GM19372 (cell line): ENCODE measurements around the gene FNDC8.
"Not testable (repeated sequence)": the region's sequence is repeated elsewhere in the genome, so short reads cannot be mapped to it uniquely, and the experiment has no call there.

Experiments
- ATAC-seq: cut with Tn5 transposase; IDR thresholded peaks from one replicate; pipeline ENCODE4 v1.9.1; 2021; ENCODE audit warnings: mild to moderate bottlenecking, low read depth, moderate library complexity; ENCODE audit not compliant: unreplicated experiment

The FNDC8 gene

GRCh38 chr17:35141681-35142466 is 20.5 kb downstream of the FNDC8 start, which contains the start of gene NLE1:
Gene NLE1 (minus strand): TSS chr17:35142303. CDS start chr17:35142275, 28 bp downstream.
- peak; percentile 92 for ATAC-seq

DNA sequence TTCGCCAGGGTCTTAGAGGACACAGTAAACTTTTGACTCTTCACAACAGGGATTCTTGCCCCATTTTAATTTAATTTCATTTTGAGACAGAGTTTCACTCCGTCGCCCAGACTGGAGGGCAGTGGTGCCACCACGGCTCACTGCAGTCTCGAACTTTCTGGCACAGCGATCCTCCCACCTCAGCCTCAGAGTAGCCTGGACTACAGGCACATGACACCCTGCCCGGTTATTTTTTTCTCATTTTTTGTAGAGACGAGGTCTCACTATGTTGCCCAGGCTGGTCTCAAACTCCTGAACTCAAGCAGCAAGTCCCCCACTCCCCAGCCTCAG is 21.0 kb downstream of the FNDC8 start:
- no peak for ATAC-seq

DNA sequence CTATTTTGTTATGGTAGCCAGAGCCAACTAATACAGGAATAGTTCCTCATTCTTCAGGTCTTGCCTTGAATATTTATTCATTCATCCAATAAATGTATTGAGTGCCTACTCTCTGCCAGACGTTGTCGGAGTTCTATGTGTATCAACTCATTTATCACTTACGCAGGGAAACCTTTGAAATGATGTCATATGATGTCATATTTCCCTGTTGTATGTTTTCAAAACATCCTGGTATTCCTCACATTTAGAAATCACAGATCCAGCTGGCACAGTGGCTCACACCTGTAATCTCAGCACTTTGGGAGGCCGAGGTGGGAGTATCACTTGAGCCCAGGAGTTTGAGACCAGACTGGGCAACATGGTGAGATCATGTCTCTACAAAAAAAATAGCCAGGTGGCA is 23.4 kb downstream of the FNDC8 start:
- ATAC-seq, result no peak

- ATAC-seq, result no peak
These were observed 24.9 kb downstream of the FNDC8 start for GRCh38 chr17:35146214-35146833.

DNA sequence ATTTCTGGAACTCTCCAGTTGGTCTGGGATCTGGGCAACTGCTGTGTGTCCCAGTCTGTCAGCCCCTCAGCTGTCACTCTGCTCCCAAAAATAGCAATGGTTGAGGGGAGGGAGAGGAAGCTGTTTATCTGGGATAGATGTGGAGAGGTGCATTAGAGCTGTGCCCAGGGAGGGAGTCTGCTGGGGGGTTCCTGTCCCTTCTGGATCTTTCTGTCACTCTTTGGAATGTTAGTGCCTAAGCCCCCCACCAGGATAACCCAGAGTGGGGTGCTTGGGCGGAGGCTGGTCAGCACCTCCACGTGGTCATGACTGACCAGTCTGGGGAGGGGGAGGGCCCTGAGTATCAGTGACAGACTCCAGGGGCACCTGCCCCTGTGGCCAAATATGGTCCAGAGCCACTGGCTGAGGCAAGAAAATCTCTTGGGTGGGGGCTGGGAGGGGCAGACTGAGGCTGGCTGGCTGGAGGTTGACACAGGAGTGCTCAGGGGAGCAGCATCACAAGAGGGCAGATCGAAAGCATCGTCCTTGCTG is 26.0 kb downstream of the FNDC8 start, which contains the start of gene UNC45B:
Gene UNC45B (plus strand): TSS at position 443 of the 531 bp plus-strand sequence. CDS start 447 bp downstream, outside the sequence.
- no peak for ATAC-seq

DNA sequence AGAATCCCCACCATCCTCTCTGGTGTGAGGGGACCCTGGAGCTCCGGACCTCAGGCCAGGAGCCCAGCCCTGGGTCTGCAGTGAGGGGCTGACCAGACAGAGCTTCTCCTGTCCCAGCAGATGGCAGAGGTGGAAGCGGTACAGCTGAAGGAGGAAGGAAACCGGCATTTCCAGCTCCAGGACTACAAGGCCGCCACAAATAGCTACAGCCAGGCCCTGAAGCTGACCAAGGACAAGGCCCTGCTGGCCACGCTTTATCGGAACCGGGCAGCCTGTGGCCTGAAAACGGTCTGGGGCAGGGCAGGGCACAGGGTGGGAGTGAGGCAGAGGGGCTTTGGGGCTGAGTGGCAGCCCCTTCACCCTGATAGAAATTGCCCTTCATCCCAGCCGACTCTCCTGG is 26.7 kb downstream of the FNDC8 start:
- ATAC-seq, result no peak

GRCh38 chr17:35149941-35150340 is 28.5 kb downstream of the FNDC8 start:
- ATAC-seq, result no peak

- ATAC-seq, result not testable (repeated sequence)
These were observed 29.7 kb downstream of the FNDC8 start for GRCh38 chr17:35151080-35151479.

- no peak for ATAC-seq
These were observed 31.2 kb downstream of the FNDC8 start for GRCh38 chr17:35152421-35153140.

DNA sequence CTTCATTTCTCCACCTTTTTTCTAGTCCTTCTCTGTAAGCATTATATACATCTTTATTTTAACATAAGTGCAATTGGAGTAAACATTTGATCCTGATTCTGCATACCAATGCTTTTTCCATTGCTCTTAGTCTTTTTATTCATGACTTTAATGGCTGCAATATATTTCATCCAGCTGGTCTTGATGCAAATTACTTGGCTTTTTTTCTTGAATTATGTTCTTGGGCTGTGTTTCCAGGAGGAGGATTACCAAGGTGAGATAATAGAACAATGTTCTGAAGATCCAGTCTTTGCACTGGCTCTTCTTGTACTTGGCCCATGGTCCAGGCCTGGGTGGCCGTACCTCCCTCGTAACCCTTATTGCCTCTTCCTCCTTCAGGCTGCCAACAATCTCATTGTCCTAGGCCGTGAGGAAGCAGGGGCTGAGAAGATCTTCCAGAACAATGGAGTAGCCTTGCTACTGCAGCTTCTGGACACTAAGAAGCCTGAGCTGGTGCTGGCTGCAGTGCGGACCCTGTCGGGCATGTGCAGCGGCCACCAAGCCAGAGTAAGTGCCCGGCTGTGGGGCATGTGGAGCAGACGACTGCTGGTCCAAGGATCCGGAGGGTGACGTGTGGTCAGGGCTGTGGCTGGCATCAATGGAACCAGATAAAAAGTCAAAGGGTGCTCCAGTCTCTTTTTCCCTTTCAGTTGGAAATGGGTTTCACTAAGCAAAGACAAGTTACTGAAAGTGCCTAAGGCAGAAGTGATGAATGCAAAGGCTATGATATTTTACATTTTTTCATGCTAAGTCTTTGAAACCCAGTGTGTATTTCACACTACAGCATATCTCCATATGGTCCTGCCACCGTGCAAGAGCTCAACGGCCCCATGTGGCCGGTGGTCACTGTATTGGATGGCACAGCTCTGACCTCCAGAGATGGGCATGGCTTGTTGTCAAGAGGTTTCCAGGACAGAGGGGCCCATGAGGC is 33.1 kb downstream of the FNDC8 start:
- no peak for ATAC-seq

- no peak for ATAC-seq
These were observed 33.8 kb downstream of the FNDC8 start for GRCh38 chr17:35155246-35155645.

DNA sequence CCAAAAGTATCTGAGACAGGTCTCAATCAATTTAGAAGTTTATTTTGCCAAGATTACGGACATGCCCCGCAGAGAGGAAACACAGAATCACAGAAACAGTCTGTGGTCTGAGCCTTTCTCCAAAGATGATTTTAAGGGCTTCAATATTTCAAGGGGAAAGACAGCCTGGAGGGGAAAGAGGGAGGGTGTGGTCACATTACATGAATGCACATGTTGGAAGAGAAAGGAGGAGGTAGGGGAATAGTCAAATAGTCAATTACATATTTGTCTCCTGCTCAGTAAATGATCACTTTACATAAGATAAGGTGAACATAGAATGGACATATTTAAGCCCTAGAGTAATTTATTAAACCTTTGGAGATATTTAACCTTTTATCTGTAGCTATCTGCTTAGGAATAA is 38.5 kb downstream of the FNDC8 start:
- no peak for ATAC-seq

DNA sequence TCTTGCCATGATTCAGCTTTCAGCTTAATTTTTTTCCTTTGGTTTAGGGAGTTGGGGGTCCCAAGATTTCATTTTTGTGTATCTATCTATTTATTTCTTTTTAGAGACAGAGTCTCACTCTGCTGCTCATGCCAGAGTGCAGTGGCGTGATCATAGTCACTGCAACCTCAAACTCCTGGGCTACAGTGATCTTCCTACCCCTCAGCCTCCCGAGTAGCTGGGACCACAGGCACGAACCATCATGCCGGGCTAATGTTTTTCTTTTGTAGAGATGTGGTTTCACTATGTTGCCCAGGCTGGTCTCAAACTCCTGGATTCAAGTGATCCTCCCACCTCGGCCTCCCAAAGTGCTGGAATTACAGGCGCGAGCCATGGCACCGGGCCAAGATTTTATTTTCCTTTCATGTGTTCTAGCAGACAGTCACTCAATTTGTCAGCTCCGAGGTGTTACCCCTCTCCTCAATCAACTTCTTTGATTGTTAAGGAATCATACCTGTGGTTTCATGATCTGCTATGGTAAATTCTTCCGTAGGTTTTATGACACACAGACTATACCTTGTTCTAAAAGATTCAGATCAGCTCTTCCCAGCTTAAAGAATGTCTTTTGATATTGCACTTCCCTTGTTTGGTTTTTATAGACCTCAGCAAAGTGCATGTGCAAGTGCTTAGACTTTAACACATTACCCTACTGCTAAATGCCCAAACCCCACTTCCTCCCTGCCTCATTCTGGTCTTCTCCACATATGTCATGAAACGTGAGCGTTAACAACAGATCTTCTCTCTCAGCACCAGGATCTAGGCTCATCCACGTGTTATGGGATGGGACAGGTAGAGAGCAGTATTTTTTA is 39.2 kb downstream of the FNDC8 start:
- no peak for ATAC-seq

GRCh38 chr17:35161281-35161761 is 39.9 kb downstream of the FNDC8 start:
- no peak for ATAC-seq

- no peak for ATAC-seq
These were observed 41.3 kb downstream of the FNDC8 start for GRCh38 chr17:35162755-35163154.

- no peak for ATAC-seq
These were observed 42.5 kb downstream of the FNDC8 start for GRCh38 chr17:35163886-35164285.

- no peak for ATAC-seq
These were observed 43.3 kb downstream of the FNDC8 start for GRCh38 chr17:35164716-35165115.

- ATAC-seq, result no peak
These were observed 45.1 kb downstream of the FNDC8 start for GRCh38 chr17:35166526-35166925.

- no peak for ATAC-seq
These were observed 45.6 kb downstream of the FNDC8 start for GRCh38 chr17:35167046-35167445.
